Stimulated activated naive CD8-positive, alpha-beta T cell treated with anti-CD3 and anti-CD28 coated beads, Interleukin-15, Interleukin-2, amounts not matched to agents 100 ng/mL and 50 ng/mL, for 24 hours (primary cell): ENCODE results near the gene BAZ2A.
"Not testable (repeated sequence)": the region's sequence is repeated elsewhere in the genome, so short reads cannot be mapped to it uniquely, and the experiment has no call there.

Experiments
- H3K27ac Mint-ChIP-seq: one replicate; pipeline ENCODE4 v1.8.0; 2021; ENCODE audit warnings: mild to moderate bottlenecking, mixed read lengths
- H3K27me3 Mint-ChIP-seq: one replicate; pipeline ENCODE4 v1.8.0; 2021; ENCODE audit warnings: mixed read lengths
- H3K36me3 Mint-ChIP-seq: one replicate; pipeline ENCODE4 v1.8.0; 2021; ENCODE audit warnings: low read depth, mixed read lengths
- H3K4me1 Mint-ChIP-seq: one replicate; pipeline ENCODE4 v1.8.0; 2021; ENCODE audit warnings: low read depth, mixed read lengths
- H3K4me3 Mint-ChIP-seq: one replicate; pipeline ENCODE4 v1.8.0; 2021; ENCODE audit warnings: mild to moderate bottlenecking, mixed read lengths
- H3K9me3 Mint-ChIP-seq: one replicate; pipeline ENCODE4 v1.8.0; 2021; ENCODE audit warnings: mixed read lengths

BAZ2A gene

DNA sequence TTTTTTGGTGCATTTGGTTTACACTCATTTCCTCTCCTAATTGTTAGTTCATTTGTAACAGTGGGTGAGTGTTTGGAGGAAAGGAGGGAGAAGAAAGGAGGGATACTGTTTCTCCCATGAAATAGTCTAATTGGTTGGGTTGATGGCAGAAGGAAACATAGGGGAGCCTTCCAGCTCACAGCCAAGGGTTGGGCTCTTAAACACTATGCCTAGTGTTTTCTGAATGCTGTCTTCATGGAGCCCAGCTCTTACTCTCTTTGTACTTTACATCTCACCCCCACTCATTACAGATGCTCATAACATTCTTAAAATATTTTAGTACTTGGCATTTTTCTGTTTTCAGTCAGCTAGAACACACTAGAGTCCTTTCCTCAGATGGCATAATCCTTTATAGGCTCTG is 38.2 kb downstream of the BAZ2A start:
- H3K4me1 Mint-ChIP-seq: no peaks in the 10 kb centered on the region
- H3K27me3 Mint-ChIP-seq: no peaks in the 10 kb centered on the region
- H3K27ac Mint-ChIP-seq: no peak overlapping the region
- no peaks in the 10 kb centered on the region for H3K9me3 Mint-ChIP-seq
- H3K36me3 Mint-ChIP-seq: peaks cover under 1% of the 10 kb centered on the region
- no peak overlapping the region for H3K4me3 Mint-ChIP-seq

DNA sequence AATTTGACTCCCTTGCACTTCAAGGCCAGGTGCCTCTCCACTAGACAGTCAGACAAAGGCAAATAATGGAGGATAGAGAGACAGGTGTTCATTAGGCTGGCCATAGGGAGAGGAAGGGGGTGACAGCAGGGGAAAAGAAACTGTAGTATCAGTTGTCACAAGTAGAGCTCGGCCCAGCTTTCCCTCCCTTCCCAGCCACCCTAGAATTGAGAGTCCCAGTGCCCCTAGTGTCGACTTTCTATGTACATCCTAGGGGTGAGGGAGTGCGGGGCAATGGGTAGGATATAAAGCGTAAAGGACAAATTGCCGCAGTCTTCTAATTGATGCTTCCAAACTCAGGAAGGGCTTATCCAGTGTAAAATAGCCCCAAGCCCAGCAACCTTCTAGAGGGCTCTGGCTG is 39.0 kb downstream of the BAZ2A start:
- H3K27ac Mint-ChIP-seq: no peak overlapping the region
- H3K27me3 Mint-ChIP-seq: no peaks in the 10 kb centered on the region
- H3K4me3 Mint-ChIP-seq: no peak overlapping the region
- no peaks in the 10 kb centered on the region for H3K36me3 Mint-ChIP-seq
- H3K4me1 Mint-ChIP-seq: peaks cover 4% of the 10 kb centered on the region
- no peaks in the 10 kb centered on the region for H3K9me3 Mint-ChIP-seq

DNA sequence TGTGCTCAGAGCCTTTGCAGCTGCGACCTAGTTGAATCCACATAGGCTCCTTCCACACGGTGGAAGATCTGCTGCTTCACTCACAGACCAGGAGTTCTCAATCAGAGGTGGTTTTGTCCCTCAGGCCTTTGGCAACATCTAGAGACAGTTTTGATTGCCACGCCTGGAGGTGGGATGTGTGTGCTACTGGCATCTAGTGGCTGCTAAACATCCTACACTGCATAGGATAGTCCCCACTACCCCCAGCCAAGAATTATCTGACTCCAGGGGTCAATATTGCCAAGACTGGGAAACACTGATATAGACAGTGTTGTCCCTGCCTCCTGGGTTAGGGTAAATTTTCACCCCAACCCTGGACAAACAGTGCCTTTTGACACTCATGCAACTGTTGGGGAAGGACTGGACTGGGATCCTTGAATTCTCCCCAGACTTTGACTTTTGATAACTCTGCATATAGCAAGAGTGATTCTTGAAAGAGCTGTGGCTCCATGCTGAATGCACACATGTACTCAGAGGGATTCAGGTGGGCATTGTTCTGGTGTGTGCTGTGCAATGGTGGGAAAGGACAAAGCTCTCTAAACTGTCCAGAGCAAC is 39.8 kb downstream of the BAZ2A start:
- H3K27me3 Mint-ChIP-seq: no peaks in the 10 kb centered on the region
- H3K27ac Mint-ChIP-seq: no peak overlapping the region
- no peak overlapping the region for H3K4me3 Mint-ChIP-seq
- H3K4me1 Mint-ChIP-seq: peaks cover 4% of the 10 kb centered on the region
- H3K9me3 Mint-ChIP-seq: no peaks in the 10 kb centered on the region
- no peaks in the 10 kb centered on the region for H3K36me3 Mint-ChIP-seq

DNA sequence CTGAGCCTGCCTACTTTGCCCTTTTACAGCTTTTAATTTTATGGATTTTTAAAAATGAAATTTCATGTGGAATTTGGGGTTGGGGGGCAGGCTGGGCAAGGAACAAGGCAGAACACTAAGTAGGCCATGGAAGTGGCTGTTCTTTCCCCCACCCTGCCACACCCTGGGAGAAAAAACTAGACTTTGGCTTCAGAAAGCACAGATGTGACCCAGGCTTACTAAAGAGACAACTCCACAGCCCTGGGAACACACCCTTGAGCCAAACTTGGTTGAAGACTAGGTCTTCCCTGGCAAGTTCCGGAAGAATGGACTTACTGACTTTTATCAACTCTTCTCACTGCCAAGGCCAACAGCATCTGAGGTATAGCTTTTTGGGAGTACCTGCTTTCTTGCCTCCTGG is 40.3 kb downstream of the BAZ2A start:
- no peak overlapping the region for H3K4me3 Mint-ChIP-seq
- H3K36me3 Mint-ChIP-seq: no peaks in the 10 kb centered on the region
- H3K27ac Mint-ChIP-seq: no peak overlapping the region
- H3K9me3 Mint-ChIP-seq: no peaks in the 10 kb centered on the region
- H3K4me1 Mint-ChIP-seq: peaks cover 4% of the 10 kb centered on the region
- no peaks in the 10 kb centered on the region for H3K27me3 Mint-ChIP-seq

DNA sequence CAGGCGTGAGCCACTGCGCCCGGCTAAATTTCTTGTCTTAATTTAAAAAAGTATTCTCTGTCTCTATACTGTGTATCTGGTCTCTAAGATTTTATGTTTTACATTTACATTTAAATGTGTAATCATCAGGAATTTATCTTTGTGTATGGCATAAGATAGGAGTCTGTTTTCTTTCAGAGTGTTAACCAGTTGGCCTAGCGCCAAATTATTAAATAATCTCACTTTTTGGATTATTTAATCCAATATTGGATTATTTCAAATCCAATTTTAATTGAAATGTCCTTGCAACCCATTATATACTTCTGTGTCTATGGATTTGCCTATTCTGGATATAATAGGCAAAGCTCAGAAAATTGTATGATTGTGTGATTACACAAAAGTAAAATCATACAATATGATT is 45.0 kb downstream of the BAZ2A start:
- H3K4me1 Mint-ChIP-seq: peaks cover 23% of the 10 kb centered on the region
- H3K27ac Mint-ChIP-seq: no peak overlapping the region
- no peaks in the 10 kb centered on the region for H3K36me3 Mint-ChIP-seq
- no peak overlapping the region for H3K4me3 Mint-ChIP-seq
- no peaks in the 10 kb centered on the region for H3K9me3 Mint-ChIP-seq
- no peaks in the 10 kb centered on the region for H3K27me3 Mint-ChIP-seq

DNA sequence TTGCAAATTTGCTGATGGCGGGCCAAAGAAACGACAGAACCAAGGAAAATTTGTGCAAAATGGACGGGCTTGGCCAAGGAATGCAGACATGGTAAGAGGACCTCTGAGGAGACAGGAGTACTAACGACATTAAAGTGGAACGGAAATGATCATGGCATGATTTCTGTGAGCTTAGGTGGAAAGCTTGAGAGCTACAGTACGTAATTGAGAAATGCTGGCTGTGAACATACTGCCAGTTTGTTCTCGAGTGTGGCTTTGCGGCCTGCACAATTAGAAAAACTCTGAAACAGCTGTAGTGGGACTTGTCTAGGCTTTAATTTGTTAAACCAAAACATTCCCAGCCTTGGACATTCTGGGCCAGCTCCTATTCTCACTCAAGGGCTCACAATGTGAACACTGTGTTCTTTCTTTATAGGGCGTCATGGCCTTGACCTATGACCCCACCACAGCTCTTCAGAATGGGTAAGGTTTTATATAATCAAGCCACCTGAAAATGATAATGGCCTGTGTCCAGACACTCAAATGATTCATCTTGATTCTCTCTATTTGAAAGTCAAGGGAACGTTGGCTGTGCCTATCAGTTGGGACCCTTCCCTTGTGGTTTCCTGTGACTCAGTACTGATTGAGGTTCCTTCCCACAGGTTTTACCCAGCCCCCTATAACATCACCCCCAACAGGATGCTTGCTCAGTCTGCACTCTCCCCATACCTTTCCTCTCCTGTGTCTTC is 48.5 kb downstream of the BAZ2A start:
- Mint-ChIP-seq H3K27me3 (no peaks in the 10 kb centered on the region), H3K4me1 (peaks cover 20% of the 10 kb centered on the region), H3K36me3 (no peaks in the 10 kb centered on the region), H3K4me3 (no peak overlapping the region), H3K9me3 (no peaks in the 10 kb centered on the region), H3K27ac (peak overlapping the region; percentile 80)

DNA sequence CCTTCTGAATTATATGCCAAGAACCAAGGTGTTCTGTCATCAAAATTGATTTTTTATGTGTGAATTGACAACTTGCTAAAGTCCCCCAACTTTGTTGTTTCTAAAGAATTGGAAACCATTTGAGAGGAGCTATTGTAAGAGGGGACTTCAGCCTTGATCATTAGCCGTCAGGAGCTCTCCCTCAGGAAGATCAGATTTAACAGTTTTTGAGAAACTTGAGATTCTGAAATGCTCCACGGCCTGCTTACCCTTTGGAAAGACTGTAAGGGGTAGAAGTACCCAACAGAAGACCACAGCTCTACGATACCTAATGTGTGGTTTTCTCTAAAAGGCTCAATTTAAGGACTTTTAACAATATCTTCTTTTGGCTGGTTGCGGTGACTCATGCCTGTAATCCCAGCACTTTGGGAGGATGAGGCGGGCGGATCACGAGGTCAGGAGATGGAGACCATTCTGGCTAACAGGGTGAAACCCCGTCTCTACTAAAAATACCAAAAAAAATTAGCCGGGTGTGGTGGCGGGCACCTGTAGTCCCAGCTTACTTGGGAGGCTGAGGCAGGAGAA is 51.1 kb downstream of the BAZ2A start:
- peaks cover 24% of the 10 kb centered on the region for H3K4me1 Mint-ChIP-seq
- no peak overlapping the region for H3K4me3 Mint-ChIP-seq
- no peaks in the 10 kb centered on the region for H3K9me3 Mint-ChIP-seq
- H3K27me3 Mint-ChIP-seq: no peaks in the 10 kb centered on the region
- H3K27ac Mint-ChIP-seq: no peak overlapping the region
- H3K36me3 Mint-ChIP-seq: no peaks in the 10 kb centered on the region

DNA sequence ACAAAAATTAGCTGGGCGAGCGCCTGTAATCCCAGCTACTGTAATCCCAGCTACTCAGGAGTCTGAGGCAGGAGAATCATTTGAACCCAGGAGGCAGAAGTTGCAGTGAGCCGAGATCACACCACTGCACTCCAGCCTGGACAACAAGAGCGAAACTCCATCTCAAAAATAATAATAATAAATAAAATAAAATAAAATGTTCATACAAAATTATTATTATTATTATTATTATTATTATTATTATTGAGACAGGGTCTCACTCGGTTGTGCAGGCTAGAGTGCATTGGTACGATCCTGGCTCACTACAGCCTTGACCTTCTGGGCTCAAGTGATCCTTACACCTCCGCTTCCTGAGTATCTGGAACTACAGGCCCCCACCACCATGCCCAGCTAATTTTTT is 52.9 kb downstream of the BAZ2A start:
- H3K36me3 Mint-ChIP-seq, H3K4me3 Mint-ChIP-seq, H3K27me3 Mint-ChIP-seq, H3K9me3 Mint-ChIP-seq, H3K27ac Mint-ChIP-seq: not testable (repeated sequence)
- peaks cover 28% of the 10 kb centered on the region for H3K4me1 Mint-ChIP-seq

DNA sequence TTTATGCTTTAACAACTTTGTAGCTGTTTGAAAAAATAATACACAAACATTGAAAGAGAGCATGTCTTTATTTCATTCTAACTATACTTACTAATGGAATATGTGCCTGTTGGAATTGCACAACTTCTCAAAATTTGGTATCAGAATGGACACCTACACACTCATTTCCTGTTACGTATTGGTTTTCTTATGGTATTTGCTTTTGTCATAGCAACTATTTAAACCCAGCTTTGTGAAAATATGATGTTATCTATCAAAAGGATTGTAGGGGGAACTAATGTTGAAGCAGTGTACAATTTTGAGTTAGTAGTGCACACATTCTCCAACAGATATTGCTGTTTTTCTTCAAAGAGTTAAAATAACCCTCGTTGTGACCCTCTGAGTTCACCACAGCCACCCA is 55.9 kb downstream of the BAZ2A start:
- Mint-ChIP-seq H3K36me3 (no peaks in the 10 kb centered on the region), H3K4me3 (no peak overlapping the region), H3K27ac (no peak overlapping the region), H3K9me3 (no peaks in the 10 kb centered on the region), H3K27me3 (no peaks in the 10 kb centered on the region), H3K4me1 (peaks cover 22% of the 10 kb centered on the region)

DNA sequence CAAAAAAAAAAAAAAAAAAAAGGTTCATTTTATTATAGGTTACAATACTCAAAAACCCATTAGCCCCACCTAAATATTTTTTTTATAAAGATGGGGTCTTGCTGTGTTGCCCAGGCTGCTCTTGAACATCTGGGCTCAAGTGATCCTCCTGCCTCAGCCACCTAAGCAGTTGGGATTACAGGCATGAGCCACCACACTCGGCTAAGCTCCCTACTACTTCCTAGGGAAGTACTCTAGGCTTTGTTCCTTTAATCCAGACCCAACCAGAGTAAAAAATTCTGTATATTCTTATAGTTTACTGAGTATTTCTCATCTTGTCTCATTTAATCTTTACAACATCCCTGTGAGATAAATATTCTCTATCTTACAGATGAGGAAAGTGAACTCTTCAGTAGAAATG is 57.8 kb downstream of the BAZ2A start:
- H3K4me3 Mint-ChIP-seq: no peak overlapping the region
- H3K27me3 Mint-ChIP-seq: no peaks in the 10 kb centered on the region
- H3K4me1 Mint-ChIP-seq: peaks cover 27% of the 10 kb centered on the region
- no peaks in the 10 kb centered on the region for H3K36me3 Mint-ChIP-seq
- no peaks in the 10 kb centered on the region for H3K9me3 Mint-ChIP-seq
- H3K27ac Mint-ChIP-seq: no peak overlapping the region

DNA sequence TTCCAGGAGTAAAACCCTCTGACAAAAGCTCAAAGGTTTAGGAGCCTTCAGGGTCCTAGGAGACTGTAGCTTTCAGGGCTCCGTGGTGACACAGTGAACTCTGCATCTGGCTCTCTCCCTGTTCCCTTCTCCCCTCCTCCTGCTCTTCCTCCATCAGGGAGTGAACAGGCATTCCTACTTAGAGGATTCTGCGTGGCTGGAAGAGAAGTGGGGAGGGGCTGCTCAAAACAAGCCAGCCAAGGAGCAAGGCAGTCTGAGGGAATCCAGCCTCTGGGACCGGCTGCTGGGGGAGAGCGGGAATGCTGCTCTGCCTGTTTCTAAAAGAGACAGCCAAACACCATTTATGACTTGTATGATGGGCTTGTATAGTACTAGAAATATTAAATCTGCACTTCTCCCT is 59.0 kb downstream of the BAZ2A start:
- Mint-ChIP-seq H3K9me3 (no peaks in the 10 kb centered on the region), H3K27me3 (no peaks in the 10 kb centered on the region), H3K4me1 (peaks cover 30% of the 10 kb centered on the region), H3K36me3 (no peaks in the 10 kb centered on the region), H3K27ac (no peak overlapping the region), H3K4me3 (no peak overlapping the region)

DNA sequence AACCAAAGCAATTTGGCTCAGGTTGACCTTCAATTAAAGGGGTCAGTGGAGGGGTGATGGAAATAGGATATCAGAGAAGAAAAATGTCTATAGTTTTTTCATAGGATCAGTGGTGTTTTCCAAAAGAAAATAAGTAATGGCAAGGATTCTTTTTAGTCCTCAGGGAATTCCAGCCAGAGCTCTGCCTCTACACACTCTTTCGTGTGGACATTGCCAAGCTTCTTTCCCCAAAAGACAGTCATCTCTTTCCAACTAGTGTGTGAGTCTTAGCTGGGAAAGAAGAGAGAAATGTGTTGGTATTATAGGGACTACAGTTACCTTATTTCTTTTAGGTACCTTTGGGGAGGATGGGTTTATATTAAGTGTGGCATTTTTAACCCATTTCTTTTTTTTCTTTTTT is 62.0 kb downstream of the BAZ2A start:
- H3K36me3 Mint-ChIP-seq: no peaks in the 10 kb centered on the region
- H3K27me3 Mint-ChIP-seq: no peaks in the 10 kb centered on the region
- H3K27ac Mint-ChIP-seq: no peak overlapping the region
- peaks cover 27% of the 10 kb centered on the region for H3K4me1 Mint-ChIP-seq
- no peaks in the 10 kb centered on the region for H3K9me3 Mint-ChIP-seq
- H3K4me3 Mint-ChIP-seq: no peak overlapping the region

DNA sequence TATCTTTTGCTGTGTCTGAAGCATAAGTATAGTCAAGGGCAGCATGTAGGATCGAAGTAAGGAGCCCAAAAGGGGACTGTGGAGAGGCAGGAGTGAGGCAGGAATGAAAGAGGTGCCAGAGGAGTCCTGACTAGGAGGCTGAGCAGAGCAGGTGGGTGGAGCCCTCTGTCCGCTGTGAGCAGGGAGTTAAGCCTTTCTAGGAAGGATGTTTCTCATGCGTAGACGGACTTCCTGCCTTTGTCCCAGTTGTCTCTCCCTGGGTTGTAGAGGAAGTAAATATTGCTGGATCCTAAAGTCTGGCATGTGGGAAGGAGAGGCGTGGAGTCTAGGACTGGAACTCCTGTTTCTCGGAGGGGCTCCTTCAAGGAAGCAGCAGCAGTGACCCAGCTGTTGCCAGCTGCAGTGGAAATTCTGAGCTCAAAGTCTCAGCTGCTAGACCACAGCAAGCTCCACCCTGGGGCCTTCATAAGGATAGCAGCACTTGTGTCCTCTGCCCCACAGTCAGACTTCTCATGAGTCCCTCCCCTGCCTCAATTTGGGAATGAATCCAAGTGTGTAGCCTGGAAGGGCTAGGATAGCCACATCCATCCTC is 64.5 kb downstream of the BAZ2A start:
- Mint-ChIP-seq H3K27me3 (no peaks in the 10 kb centered on the region), H3K36me3 (no peaks in the 10 kb centered on the region), H3K4me3 (peak overlapping the region; percentile 27), H3K9me3 (no peaks in the 10 kb centered on the region), H3K27ac (peak overlapping the region; percentile 71), H3K4me1 (peaks cover 27% of the 10 kb centered on the region)

DNA sequence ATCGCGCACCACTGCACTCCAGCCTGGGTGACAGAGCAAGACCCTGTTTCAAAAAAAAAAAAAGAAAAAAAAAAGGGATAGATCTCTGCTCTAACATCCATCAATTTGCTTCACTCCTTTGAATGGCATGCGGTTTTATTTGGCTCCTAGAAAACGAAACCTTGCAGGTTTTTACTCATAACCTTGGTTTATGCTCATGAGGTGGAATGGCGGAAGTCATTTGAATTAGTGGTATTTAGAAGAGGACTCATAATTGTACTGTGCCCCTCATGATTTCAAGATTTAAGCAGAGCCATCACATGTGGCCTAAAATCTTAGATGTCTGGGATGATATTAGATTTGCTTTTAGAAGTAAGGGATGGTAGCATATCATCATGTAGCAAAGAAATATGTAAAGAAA is 79.1 kb downstream of the BAZ2A start:
- H3K9me3 Mint-ChIP-seq: no peaks in the 10 kb centered on the region
- H3K36me3 Mint-ChIP-seq: no peaks in the 10 kb centered on the region
- H3K27me3 Mint-ChIP-seq: no peaks in the 10 kb centered on the region

DNA sequence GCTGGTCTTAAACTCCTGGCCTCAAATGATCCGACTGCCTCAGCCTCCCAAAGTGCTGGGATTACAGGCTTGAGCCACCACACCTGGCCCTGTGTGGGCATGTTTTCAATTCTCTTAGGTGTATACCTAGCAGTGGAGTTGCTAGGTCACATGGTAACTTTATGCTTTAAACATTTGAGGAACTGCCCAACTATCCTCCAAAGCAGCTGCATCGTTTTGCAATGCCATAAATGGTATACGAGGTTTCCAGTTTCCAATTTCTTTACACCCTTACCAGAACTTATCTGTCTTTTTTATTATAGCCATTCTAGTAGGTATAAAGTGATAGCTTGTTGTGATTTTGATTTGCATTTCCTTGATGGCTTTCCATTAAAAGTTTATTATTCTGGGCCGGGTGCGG is 83.4 kb downstream of the BAZ2A start:
- Mint-ChIP-seq H3K9me3 (no peaks in the 10 kb centered on the region), H3K27ac (no peak overlapping the region), H3K4me3 (no peak overlapping the region), H3K4me1 (no peaks in the 10 kb centered on the region), H3K27me3 (no peaks in the 10 kb centered on the region), H3K36me3 (no peaks in the 10 kb centered on the region)

More for the DNA sequence above, 79.1 kb downstream of the BAZ2A start:
- H3K27ac Mint-ChIP-seq: no peak overlapping the region
- H3K4me3 Mint-ChIP-seq: no peak overlapping the region
- H3K4me1 Mint-ChIP-seq: no peaks in the 10 kb centered on the region
